HL-60 (cell line): Measurements from ENCODE around the gene FOXN1.

Experiments used
- DNase-seq, 2 experiments: peaks; one replicate each; pipeline ENCODE4 v3.0.0-alpha.2; 2010 to 2020; ENCODE audit warnings: low read depth in 1 of 2, low spot score in 1 of 2
- H3K27ac ChIP-seq: fragments of 250-450 bp; sonication (Bioruptor Pico); replicated peaks from 2 replicates; pipeline ENCODE4 v1.5.1; 2020; ENCODE audit warnings: mild to moderate bottlenecking, moderate library complexity
- H3K27me3 ChIP-seq: fragments of 250-450 bp; sonication (Bioruptor Pico); 2 replicates; pipeline ENCODE4 v1.5.1; 2021; ENCODE audit warnings: mild to moderate bottlenecking, moderate library complexity; ENCODE audit not compliant: insufficient read depth, poor library complexity, severe bottlenecking
- H3K4me3 ChIP-seq: replicated peaks from 2 replicates; pipeline ENCODE4 v1.5.1; 2011; ENCODE audit warnings: mild to moderate bottlenecking, control low read depth, low read length; ENCODE audit not compliant: insufficient read depth
- CTCF ChIP-seq: IDR thresholded peaks from one replicate; pipeline ENCODE4 v1.5.1; 2011; ENCODE audit warnings: low read length, control low read depth, inconsistent platforms; ENCODE audit not compliant: insufficient read depth
- GABPA ChIP-seq: IDR thresholded peaks from 2 replicates; pipeline ENCODE4 v1.6.1; 2012; ENCODE audit warnings: low read depth
- POLR2AphosphoS5 ChIP-seq: IDR thresholded peaks from 2 replicates; pipeline ENCODE4 v1.6.1; 2012; ENCODE audit warnings: low read depth
- REST ChIP-seq: IDR thresholded peaks from 2 replicates; pipeline ENCODE4 v1.6.1; 2012; ENCODE audit warnings: low read depth; ENCODE audit not compliant: insufficient replicate concordance
- SPI1 ChIP-seq: IDR thresholded peaks from 2 replicates; pipeline ENCODE4 v1.6.1; 2012; ENCODE audit warnings: low read depth, mild to moderate bottlenecking, borderline replicate concordance

The FOXN1 gene

DNA sequence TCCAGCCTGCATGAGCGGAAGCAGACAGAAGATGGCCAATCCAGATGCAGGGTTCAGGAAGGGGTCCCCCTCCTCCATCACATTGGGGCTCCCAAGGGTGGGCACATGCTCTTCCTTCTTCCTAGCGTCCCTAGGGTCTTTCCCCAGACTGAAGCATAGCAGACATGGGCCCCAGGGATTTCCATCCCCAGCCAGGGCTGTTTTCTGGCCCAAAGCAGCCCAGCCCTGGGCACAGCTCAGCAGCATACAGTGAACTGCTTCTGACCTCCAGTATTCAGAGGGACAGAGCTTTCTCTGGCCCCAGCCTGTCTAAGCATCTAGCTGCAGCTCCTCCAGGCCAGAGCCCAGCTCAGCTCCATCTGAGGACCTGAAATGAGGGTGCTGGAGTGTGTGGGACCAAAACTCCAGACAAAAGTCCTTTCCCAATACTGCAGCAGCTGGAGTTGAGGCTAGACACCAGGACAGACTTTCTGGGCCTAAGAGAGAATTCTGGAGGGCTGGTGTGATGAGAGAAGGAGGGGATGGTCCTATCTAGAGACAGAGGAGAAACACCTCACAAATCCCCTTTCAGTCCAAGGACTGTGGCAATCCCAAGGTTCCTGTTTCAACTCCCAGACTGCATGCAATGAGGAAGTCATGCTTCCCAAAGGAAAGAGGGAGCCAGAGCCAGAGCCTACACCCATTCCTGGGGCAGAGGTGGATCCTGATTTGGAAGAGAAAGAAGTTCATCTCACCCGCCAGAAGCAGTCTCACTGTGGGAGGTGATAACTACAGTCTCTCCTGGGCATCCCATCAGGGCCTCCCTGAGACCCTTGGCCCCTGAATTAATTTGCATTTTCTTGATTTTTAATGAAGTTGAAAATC, 4.5 kb upstream of the FOXN1 start:
- H3K27ac ChIP-seq = no peak overlapping the region
- H3K4me3 ChIP-seq = no peak overlapping the region
- H3K27me3 ChIP-seq = peaks cover 5% of the 10 kb centered on the region
- TF ChIP-seq POLR2AphosphoS5 (no peak), REST (no peak), GABPA (no peak), CTCF (no peak), SPI1 (no peak)
- DNase-seq = no peak

DNA sequence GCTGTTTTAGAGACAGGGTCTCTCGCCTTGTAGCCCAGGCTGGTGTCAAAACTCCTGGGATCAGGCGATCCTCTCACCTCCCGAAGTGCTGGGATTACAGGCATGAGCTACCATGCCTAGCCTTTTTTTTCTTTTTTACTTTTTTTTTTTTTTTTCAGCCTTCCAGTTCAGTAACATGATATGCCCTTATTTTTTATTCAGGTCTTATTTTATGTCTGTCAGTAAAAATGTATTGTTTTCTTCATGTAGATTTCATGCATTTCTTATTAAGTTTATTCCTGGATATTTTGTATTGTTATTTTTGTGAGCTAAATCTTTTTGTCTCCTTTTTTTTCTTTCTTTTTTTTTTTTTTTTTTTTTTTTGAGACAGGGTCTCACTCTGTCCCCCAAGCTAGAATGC, 2.7 kb upstream of the FOXN1 start:
- peaks cover 5% of the 10 kb centered on the region for H3K27me3 ChIP-seq
- DNase-seq = no peak
- no peak overlapping the region for H3K27ac ChIP-seq
- no peak for TF ChIP-seq SPI1
- no peak for TF ChIP-seq REST
- no peak for TF ChIP-seq CTCF
- no peak for TF ChIP-seq POLR2AphosphoS5
- TF ChIP-seq GABPA = no peak
- no peak overlapping the region for H3K4me3 ChIP-seq

- no peak overlapping the region for H3K27ac ChIP-seq
- peaks cover 5% of the 10 kb centered on the region for H3K27me3 ChIP-seq
- no peak for DNase-seq
- TF ChIP-seq REST = no peak
- no peak for TF ChIP-seq POLR2AphosphoS5
- no peak for TF ChIP-seq SPI1
- TF ChIP-seq GABPA = no peak
- TF ChIP-seq CTCF = no peak
- H3K4me3 ChIP-seq = no peak overlapping the region
Measured at GRCh38 chr17:28506763-28507487, 777 bp downstream of the FOXN1 start.
